Sigmoid colon (tissue), 7 donors: ENCODE data around the gene IL17RD. TPM values are rescaled to one million over a fixed set of nuclear protein-coding genes. Genes with fewer than 3 reads are reported as not detected.
A peak's percentile ranks its signal among the peaks of the same experiment; 100 is the strongest.

Experiments used
- DNase-seq: peaks from one replicate; pipeline ENCODE4 v3.0.0-alpha.2; 2019
- H3K27ac ChIP-seq, 4 donors: fragments of 200-600 bp; sonication (generic); one replicate each; pipeline ENCODE4 v1.5.1; 2016 to 2019; ENCODE audit warnings: mild to moderate bottlenecking in 1 of 4
- H3K27me3 ChIP-seq, 3 donors: fragments of 200-600 bp; sonication (generic); one replicate each; pipeline ENCODE4 v1.5.1; 2019; ENCODE audit warnings: mild to moderate bottlenecking in 1 of 3
- H3K36me3 ChIP-seq, 4 donors: fragments of 200-600 bp; sonication (generic); one replicate each; pipeline ENCODE4 v1.5.1; 2016 to 2019
- H3K4me1 ChIP-seq, 4 donors: fragments of 200-600 bp; sonication (generic); one replicate each; pipeline ENCODE4 v1.5.1; 2017 to 2019
- H3K4me3 ChIP-seq, 4 donors: fragments of 200-600 bp; sonication (generic); one replicate each; pipeline ENCODE4 v1.5.1; 2017 to 2019; ENCODE audit warnings: mild to moderate bottlenecking in 2 of 4, moderate library complexity in 1 of 4
- H3K9me3 ChIP-seq, 4 donors: fragments of 200-600 bp in 3 of 4; sonication (generic) in 3 of 4; one replicate each; pipeline versions ENCODE4 v1.5.1 to v1.6.1; 2013 to 2019
- EP300 ChIP-seq, 4 donors: sonication (generic); formaldehyde crosslinking; IDR thresholded peaks; one replicate each; pipeline ENCODE4 v1.6.1; 2017; ENCODE audit warnings: antibody characterized with exemption in 4 of 4
- POLR2A ChIP-seq, 2 donors: fragments of 450-650 bp; IDR thresholded peaks; one replicate each; pipeline ENCODE4 v1.6.1; 2016; ENCODE audit warnings: antibody characterized with exemption in 2 of 2, mild to moderate bottlenecking in 2 of 2, moderate library complexity in 2 of 2
- POLR2AphosphoS5 ChIP-seq, 4 donors: sonication (generic); formaldehyde crosslinking; IDR thresholded peaks; one replicate each; pipeline ENCODE4 v1.6.1; 2017; ENCODE audit warnings: antibody characterized with exemption in 4 of 4
- WGBS, 2 donors: extraction: QIAGEN DNeasy Blood & Tissue Kit; methylation state at CpG; one replicate each; pipeline ENCODE4 v1.1.7; 2013; 5-methylcytosine and 5-hydroxymethylcytosine counted together
- intact Hi-C: fragments of 100-400 bp; cut with DNase I; formaldehyde crosslinking; loops from one replicate; pipeline ENCODE4 v1.15.1; 2023
- polyA plus RNA-seq, 3 donors: library from polyadenylated mRNA; stranded (reverse); fragments of 200-250 nt; gene quantifications; one replicate each; pipeline ENCODE4 v1.2.3, GENCODE V29; 2013
- total RNA-seq, 4 donors: library from RNA; depleted of rRNA; stranded (reverse); fragments of >200 nt; gene quantifications; one replicate each; pipeline ENCODE4 v1.1.0, GENCODE V29; 2016
- TF ChIP-seq, protein P1 (sequence below), 4 experiments: fragments of 450-650 bp in 3 of 4; fragments of 200-600 bp in 1 of 4; IDR thresholded peaks; one replicate each; pipeline ENCODE4 v1.5.1; 2016 to 2019; ENCODE audit warnings: antibody characterized with exemption in 4 of 4, mild to moderate bottlenecking in 3 of 4, moderate library complexity in 2 of 4
- donor health status: healthy with polysubstance abuse.
- donor health status: Bipolar disorder and iron deficiency.
- donor health status: healthy.

The IL17RD gene
- total and polyA plus RNA-seq, 7 donors = under 0.01 to 46.8 (median 16.8) TPM

DNA sequence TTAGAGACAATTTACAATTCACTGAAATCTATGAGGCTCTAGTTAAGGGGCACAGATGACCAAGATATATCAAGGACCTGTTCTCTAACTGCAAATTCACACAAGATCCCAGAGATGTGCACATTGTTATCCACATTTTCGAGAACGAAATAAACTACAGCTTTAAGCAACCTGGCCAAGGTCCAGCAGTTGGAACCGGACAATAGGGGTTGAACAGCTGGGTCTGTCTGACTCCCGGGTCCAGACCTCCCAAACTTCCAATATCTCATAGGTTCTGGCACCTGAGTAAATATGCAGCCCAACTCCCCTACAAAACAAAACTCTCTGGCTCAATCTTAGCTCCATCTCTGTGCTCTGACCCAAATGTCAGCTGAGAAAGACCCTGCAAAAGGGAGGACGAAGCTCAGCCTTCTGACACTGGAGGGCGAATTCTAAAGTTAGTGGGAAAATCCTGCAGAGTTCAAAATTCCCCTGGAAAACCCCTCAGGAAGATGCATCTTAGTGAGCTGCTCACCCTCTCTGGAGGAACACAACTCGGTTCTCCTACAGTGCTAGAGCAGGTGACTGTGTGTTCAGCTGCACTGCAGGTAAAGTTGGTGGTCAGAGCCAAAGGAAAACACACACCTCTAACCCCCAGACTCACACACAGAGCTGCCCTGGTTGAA, 118.9 kb downstream of the IL17RD start:
- intact Hi-C loops = no loop called here
- no peak for TF ChIP-seq POLR2AphosphoS5 (IDR thresholded peaks at IDR 0.05)
- TF ChIP-seq, protein P1, sequence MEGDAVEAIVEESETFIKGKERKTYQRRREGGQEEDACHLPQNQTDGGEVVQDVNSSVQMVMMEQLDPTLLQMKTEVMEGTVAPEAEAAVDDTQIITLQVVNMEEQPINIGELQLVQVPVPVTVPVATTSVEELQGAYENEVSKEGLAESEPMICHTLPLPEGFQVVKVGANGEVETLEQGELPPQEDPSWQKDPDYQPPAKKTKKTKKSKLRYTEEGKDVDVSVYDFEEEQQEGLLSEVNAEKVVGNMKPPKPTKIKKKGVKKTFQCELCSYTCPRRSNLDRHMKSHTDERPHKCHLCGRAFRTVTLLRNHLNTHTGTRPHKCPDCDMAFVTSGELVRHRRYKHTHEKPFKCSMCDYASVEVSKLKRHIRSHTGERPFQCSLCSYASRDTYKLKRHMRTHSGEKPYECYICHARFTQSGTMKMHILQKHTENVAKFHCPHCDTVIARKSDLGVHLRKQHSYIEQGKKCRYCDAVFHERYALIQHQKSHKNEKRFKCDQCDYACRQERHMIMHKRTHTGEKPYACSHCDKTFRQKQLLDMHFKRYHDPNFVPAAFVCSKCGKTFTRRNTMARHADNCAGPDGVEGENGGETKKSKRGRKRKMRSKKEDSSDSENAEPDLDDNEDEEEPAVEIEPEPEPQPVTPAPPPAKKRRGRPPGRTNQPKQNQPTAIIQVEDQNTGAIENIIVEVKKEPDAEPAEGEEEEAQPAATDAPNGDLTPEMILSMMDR (IDR thresholded peaks at IDR 0.05) = no peak
- TF ChIP-seq POLR2A (IDR thresholded peaks at IDR 0.05) = no peak
- no peak for TF ChIP-seq EP300 (IDR thresholded peaks at IDR 0.05)
- 66 to 75% methylated on average over 7 of the region's 7 CpGs for WGBS, 2 donors
- DNase-seq = no peak
- Histone ChIP-seq H3K27me3 (no peaks in the 10 kb centered on the region), H3K4me3 (no peak overlapping the region), H3K27ac (peak overlapping the region in 1 of 4 donors; percentile 10), H3K9me3 (no peaks in the 10 kb centered on the region), H3K36me3 (no peaks in the 10 kb centered on the region), H3K4me1 (peaks cover 0 to 51% (median 40%) of the 10 kb centered on the region in 4 donors)

DNA sequence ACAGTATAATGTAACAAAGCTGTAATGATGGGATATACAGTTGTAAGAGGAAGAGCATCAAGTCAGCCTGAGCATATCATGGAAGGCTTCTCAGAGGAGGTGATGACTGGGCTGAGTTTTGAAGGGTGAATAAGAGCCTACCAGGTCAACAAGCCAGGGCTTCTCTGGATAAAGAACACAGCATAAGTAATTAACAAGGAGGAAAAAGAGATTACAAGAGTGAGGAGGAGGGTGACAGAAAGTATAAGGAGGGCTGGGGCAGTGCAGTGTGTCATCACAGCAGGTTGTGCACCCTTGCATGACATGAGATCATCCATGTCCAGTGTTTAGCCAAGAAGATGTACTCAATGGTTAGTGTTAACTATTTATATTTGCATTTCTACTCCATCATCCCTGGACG, 121.6 kb downstream of the IL17RD start:
- Histone ChIP-seq H3K27ac (no peak overlapping the region), H3K27me3 (no peaks in the 10 kb centered on the region), H3K9me3 (no peaks in the 10 kb centered on the region), H3K4me1 (peaks cover 0 to 52% (median 41%) of the 10 kb centered on the region in 4 donors), H3K36me3 (no peaks in the 10 kb centered on the region), H3K4me3 (no peak overlapping the region)
- intact Hi-C loops = no loop called here
- WGBS, 2 donors = 0% methylated on average over 1 of the region's 1 CpG
- DNase-seq = no peak
- no peak for TF ChIP-seq POLR2AphosphoS5 (IDR thresholded peaks at IDR 0.05)
- TF ChIP-seq EP300 (IDR thresholded peaks at IDR 0.05) = no peak

GRCh38 chr3:57041674-57042073, 123.5 kb downstream of the IL17RD start:
- Histone ChIP-seq H3K27ac (no peak overlapping the region), H3K4me3 (no peak overlapping the region), H3K36me3 (no peaks in the 10 kb centered on the region), H3K4me1 (peaks cover 0 to 46% (median 37%) of the 10 kb centered on the region in 4 donors), H3K9me3 (no peaks in the 10 kb centered on the region), H3K27me3 (no peaks in the 10 kb centered on the region)
- no peak for TF ChIP-seq EP300 (IDR thresholded peaks at IDR 0.05)
- no peak for TF ChIP-seq POLR2AphosphoS5 (IDR thresholded peaks at IDR 0.05)
- TF ChIP-seq POLR2A (IDR thresholded peaks at IDR 0.05) = no peak
- TF ChIP-seq, protein P1 (IDR thresholded peaks at IDR 0.05) = no peak
- DNase-seq = no peak
- whole genome bisulfite sequencing, 2 donors = 71 to 81% methylated on average over 6 of the region's 6 CpGs
- intact Hi-C loops = no loop called here

Other genes starting within 250 kb of the IL17RD start
- not detected for gene SPATA12, start 104.7 kb downstream of the IL17RD start, total RNA-seq
- under 1 TPM in 1 of 3 donors, not detected in 2; 0.26 TPM for gene SPATA12, start 104.7 kb downstream of the IL17RD start, polyA plus RNA-seq
- 1 to 10 TPM in 1 of 4 donors, under 1 TPM in 1, not detected in 2; 0.82 to 3.6 TPM for gene HESX1, start 34.6 kb upstream of the IL17RD start, total RNA-seq
- 1 to 10 TPM in 1 of 3 donors, not detected in 2; 1.4 TPM for gene HESX1, start 34.6 kb upstream of the IL17RD start, polyA plus RNA-seq
- 10 to 100 TPM; 34.9 to 63.7 (median 54.3) TPM for gene APPL1, start 62.4 kb upstream of the IL17RD start, total RNA-seq
- gene APPL1, start 62.4 kb upstream of the IL17RD start, polyA plus RNA-seq = 10 to 100 TPM; 12.6 to 13.6 (median 13.5) TPM
- not detected for gene ASB14, start 127.3 kb upstream of the IL17RD start, total RNA-seq
- gene ASB14, start 127.3 kb upstream of the IL17RD start, polyA plus RNA-seq = not detected